ENCODE results near the gene SOAT2.
"Not testable (repeated sequence)": the region's sequence is repeated elsewhere in the genome, so short reads cannot be mapped to it uniquely, and the experiment has no call there.

Gene SOAT2

DNA sequence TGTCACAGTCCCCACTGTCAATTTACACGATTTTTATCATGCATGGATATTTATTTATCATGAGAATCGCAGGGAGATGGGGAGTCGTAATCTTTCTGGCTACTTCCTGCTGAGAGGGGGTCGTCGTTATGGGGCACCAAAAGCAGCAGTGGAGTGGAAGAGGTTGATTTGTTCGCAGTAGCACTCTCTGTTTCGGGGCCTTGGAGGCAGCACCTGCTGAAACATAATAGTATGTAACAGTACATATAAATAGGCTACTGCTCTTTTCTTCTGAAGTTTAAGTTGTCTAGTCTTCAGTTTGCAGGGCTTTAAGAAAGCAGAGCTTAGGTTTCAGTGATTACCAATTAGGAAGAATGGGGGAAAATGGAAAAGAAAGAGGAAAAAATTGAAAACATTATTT lies 3.8 kb downstream of the SOAT2 start:
- DNase-seq: no peak

DNA sequence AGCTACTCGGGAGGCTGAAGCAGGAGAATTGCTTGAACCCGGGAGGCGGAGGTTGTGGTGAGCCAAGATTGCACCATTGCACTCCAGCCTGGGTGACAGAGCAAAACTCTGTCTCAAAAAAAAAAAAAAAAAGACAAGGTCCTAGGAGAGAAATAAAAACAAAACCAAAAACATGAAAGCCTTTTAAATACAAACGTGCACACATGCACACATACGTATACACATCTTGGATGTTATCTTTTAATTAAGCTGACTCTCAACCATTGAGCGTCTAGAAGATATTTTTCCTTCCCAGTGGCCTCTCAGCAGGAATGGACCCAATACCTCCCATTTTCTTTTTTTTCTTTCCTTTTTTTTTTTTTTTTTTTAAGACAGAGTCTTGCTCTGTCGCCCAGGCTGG lies 9.1 kb downstream of the SOAT2 start:
- not testable (repeated sequence) for DNase-seq

DNA sequence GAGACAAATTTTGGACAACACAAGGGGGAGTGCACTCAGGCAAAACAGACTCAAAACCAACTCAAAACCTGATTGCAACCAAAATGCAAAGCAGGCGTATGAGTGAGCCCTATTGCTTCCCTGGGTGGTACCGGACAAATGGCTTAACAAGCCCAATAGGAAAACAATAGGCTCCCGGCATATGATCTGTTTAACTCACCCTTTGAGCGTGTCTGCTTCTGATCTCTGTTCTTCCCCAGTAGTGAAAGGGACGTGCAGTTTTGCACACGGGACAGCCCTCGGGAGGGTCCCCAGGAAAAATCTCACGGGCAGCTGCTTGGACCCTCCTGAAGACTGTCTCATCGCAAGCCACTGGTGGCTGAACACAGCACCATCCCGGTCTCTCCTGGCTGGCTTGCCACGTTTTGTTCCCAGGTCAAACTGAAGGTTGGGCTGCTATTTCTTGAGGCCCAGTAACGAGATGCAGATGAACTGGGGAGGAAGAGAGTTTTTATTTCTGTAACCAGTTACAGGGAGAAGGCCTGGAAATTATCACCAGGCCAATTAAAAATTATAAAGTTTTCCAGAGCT lies 9.9 kb downstream of the SOAT2 start:
- DNase-seq: no peak

DNA sequence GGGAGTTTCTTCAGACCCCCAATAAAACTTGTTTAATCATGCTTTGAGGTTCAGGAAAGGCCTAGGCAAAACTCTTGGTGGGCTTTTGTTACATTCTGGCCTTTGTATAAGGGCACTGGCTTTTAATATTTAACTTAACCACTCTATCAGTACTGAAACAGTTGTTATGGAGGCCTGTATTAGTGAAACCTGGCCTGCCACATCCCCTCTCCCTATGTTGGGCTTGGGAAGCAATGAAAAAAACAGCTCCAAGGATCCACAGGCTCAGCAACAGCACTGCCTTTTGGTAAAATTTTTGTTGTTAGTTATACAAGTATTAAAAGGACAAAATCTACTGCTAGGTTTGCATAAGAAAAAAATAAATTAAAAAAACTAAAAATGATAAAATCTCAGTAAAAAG lies 10.7 kb downstream of the SOAT2 start:
- no peak for DNase-seq

DNA sequence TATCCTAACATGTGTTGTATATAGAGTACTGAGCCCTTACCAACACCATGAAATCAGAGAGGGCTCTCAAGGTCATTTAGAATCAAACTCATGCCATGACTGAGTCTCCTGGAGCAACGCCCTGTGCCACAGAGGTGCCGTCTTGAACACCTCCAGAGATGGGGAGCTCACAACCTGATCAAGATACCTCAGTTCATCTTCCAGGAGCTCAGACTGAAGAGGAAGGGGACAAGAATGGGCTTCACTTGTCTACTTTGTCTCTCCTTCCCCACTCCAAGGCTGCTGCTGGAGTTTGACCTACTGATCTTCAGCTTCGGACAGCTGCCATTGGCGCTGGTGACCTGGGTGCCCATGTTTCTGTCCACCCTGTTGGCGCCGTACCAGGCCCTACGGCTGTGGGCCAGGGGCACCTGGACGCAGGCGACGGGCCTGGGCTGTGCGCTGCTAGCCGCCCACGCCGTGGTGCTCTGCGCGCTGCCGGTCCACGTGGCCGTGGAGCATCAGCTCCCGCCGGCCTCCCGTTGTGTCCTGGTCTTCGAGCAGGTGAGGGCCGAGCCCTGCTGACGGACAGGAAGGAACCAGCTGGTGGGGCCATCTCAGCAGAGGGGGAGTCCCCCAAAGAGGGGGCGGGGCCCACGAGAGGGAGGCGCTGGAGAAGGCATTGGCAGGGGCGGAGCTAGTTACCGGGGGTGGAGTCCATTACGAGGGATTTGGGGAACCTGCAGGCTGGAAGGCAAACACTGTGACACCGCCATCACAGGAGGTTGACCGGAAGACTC lies 12.0 kb downstream of the SOAT2 start:
- no peak for DNase-seq

DNA sequence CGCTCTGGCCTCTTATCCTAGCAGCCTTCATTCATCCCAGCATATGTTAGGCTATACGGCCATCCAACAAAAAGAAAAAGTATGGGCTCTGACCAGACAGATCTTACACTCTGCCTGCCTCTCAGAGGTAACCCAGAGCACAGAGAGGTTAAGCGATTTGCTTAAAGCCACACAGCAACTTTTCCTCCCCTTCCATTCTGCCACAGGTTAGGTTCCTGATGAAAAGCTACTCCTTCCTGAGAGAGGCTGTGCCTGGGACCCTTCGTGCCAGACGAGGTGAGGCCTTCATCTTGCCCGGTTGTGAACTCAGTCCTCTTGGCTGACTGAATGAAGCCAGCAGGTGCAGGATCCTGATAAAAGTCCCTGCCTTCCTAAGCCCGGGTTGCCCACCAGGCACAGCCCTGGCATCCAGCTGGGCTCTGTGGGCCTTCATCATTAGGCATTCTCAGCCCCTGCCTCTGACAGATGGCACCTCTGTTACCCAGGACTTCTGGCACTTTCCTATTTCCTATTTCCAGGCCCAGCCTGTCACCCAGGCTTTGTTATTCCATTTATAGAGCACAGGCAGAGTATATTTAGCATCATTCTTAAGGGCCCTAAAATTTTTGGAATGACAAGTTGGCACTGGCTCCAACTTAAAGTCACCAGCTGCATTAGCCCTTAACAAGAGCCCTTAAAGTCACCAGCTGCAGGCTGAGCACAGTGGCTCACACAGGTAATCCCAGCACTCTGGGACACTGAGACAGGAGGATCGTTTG lies 12.8 kb downstream of the SOAT2 start:
- DNase-seq: no peak

DNA sequence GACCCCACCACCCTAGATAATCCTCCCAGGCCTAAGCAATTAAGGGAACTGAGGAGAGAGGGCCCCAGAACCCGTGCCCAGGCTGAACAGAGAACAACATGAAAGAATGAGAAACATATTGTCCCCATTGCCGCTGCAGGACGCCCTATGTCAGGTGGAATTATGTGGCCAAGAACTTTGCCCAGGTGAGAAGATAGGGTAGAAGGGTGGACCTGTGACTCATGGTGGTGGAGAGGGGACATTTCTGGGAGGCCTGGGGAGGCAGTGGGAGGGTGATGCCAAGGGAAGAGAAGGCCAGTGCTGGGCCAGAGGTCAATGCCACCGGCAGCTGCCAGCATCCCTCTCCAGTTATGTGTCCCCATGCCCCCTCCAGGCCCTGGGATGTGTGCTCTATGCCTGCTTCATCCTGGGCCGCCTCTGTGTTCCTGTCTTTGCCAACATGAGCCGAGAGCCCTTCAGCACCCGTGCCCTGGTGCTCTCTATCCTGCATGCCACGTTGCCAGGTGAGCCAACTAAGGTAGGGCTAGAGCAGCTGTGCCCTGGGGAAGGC lies 15.5 kb downstream of the SOAT2 start:
- no peak for DNase-seq

DNA sequence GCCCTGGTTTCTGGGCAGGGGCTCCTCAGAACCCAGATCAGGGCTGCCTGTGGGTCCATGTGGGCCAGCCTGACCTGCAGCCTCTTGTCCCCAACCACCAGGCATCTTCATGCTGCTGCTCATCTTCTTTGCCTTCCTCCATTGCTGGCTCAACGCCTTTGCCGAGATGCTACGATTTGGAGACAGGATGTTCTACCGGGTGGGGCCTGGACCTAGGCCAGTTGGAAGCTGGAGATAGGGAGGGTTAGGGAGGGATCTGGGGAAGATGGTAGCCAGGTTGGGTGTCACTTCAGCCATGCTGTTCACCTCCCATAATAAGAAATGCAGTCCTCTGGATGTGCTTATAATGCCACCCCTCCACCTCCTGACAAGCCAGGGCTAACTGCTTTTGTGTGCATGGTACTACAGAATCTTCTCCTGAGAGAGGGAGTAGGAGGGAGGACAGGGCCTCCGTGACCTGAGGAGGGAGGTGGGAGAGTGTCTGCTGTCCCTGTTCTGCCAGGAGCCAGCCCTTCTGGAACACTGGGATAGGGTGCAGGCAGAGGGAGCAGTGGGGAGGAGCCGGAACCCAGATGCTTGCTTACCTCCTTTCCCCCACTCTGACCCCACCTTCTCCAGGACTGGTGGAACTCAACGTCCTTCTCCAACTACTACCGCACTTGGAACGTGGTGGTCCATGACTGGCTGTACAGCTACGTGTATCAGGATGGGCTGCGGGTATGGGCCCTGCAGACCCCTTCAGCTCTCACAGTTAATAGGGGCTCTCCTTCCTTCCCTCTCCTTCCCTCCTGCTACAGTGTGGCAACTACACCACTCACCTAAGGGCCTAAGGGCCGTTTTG lies 17.6 kb downstream of the SOAT2 start:
- DNase-seq: no peak

DNA sequence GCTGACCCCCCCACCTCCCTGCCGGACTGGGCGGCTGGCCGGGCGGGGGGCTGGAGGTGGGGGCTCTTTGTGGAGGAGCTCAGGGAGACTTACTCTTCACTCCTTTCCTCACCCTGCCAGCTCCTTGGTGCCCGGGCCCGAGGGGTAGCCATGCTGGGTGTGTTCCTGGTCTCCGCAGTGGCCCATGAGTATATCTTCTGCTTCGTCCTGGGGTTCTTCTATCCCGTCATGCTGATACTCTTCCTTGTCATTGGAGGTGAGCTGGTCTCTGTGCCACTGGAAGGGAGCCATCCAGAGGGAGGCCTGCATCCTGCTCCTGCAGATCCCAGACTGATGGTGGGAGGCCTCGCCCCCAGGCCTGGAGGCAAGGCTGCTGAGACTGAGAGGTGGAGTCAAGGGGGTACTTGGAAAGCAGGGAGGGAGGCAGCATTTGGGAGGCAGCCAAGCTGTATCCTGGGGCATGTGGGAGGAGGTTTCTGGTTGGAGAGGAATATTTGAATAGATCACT lies 19.7 kb downstream of the SOAT2 start:
- no peak for DNase-seq

DNA sequence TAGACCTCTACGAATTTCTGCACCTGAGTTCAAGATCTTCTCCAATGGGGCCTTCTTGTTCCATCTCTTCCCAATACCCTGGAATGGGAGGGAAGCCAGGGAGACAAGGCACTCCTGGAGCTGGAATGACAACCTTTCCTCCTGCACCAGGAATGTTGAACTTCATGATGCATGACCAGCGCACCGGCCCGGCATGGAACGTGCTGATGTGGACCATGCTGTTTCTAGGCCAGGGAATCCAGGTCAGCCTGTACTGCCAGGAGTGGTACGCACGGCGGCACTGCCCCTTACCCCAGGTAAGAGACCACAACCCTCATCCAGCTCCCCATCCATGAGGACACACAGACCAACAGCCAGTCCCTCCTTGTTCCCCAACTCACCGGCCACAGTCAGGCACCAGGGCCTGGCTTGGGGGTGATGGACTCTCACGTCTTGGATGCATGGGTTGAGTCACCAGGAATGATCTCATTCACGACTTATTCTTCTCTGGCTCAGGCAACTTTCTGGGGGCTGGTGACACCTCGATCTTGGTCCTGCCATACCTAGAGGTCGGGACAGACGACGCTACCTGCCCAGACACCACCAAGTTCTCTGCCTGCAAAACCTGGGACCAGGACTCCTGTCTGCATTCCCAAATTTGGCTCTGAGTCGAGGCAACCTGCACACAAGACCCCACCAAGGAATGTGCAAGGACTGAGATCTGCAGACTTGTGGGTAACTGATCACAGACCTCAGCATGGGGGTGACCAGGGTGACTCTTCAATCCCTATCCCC lies 20.5 kb downstream of the SOAT2 start:
- DNase-seq: no peak

DNA sequence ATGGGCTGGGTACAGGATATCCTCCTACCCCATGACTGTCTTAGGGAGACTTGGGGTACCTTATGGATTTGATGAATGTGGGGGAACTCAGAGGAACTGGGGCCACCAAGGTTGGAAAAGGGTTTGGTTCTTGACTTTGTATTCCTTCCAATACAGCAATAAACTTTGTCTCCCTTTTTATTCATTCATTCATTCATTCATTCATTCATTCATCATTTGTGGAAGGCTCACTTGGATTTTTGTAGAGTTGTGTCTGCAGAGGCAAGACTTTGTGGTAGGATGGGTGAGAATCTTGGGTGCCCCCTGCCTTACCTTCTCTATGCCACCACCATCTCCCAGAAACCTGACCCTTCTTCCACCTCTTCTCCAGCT lies 21.1 kb downstream of the SOAT2 start:
- no peak for DNase-seq

DNA sequence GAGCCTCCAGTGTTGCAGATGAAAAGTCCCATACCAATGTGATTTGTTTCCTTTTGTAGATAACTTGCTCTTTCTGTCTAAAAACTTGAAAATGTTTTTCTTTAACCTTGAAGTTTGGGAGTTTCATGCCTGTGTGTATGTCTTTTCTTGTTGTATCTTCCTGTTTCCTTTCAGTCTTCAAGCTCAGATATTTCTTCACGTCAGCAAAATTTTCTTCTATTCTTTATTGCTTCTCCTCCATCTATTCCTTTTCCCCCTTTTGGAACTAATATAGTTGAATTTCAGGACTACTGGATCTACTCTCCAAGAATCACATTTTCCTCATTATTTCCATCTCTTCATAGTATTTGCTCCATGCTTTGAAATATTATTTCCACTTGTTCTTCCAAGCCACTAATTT lies 23.9 kb downstream of the SOAT2 start:
- DNase-seq: no peak

DNA sequence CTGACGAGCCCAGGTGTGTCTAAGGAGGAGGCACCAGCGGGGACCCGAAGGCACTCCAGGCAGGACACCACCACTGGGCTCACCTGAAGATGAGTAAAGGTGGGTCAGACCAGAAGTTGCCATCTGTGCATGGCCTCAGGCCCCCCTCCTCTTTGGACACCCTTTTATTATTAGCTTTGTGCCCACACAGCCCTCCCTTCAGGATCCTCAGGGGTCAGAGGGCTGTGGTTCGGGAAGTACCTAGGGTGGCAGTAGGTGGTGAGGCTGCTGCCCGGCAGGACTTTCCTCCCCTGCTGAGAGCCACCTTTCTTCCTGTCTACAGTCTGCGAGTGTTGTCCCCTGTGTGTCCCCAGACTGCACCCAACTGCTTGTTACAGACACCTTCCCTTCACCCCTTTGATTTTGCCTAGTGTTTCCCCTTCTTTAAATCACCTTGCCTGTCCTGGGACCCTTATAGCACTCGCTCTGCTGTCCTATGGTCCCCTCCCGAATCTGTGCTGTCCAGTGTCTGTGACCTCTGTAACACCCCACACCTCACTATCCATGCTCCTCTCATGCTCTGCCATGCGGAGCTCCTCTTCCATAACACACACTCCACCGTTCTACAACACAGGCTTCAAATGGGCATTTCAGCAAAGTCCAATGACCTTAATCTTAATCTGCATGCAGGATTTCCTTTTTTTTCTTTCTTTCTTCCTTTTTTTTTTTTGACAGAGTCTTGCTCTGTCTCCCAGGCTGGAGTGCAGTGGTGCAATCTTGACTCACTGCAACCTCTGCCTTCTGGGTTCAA lies 25.7 kb downstream of the SOAT2 start:
- DNase-seq: no peak

DNA sequence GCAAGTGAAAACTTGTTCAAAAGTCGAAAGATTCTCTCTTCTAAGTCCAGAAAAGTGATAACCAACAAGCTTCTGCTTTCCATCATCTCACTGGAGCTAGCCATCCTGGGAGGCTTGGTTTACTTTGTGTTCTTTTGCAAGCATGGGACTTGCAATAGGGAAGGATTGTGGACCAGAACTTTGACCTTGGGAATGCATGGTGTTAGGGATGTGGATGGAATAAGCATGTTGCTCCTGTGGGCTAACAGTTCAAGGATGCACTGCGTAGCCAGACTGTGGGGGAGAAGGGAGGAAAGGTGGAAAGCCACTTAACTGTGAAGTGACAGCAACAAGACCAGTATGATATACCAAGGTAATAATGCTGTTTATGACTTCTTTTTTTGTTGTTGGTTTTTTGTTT lies 28.6 kb downstream of the SOAT2 start:
- DNase-seq: no peak

DNA sequence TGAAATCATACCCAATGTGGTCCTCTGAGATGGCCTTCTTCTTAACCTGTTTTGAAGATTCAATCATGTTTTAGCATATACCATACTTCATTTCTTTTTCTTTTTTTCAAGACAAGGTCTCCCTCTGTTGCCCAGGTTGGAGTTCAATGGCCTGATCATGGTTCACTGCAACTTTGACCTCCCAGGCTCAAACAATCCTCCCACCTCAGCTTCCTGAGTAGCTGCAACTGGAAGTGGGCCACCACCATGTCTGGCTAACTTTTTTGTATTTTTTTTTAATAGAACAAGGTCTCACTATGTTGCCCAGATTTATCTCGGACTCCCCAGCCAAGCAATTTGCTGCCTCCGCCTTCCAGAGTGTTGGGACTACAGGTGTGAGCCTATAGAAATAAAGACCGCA lies 30.4 kb downstream of the SOAT2 start:
- DNase-seq: no peak

DNA sequence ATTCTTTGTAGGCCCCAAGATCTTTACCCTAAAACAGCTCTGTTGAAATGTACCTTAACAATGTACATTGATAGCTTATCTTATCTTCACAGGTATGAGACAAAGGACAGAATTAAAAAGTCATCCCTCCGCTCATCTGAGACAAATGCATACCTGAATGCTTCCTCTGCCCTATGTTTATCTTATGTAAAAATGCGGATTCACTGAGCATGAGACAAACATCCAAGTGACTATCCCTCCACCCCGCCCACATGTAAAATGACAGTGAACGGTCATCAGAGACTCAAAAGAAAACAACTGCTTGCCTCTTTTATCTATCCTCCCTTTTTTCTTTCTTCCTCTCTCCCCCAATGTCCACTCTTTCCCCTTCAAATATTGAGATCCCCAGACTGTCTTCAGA lies 40.1 kb downstream of the SOAT2 start:
- no peak for DNase-seq

DNA sequence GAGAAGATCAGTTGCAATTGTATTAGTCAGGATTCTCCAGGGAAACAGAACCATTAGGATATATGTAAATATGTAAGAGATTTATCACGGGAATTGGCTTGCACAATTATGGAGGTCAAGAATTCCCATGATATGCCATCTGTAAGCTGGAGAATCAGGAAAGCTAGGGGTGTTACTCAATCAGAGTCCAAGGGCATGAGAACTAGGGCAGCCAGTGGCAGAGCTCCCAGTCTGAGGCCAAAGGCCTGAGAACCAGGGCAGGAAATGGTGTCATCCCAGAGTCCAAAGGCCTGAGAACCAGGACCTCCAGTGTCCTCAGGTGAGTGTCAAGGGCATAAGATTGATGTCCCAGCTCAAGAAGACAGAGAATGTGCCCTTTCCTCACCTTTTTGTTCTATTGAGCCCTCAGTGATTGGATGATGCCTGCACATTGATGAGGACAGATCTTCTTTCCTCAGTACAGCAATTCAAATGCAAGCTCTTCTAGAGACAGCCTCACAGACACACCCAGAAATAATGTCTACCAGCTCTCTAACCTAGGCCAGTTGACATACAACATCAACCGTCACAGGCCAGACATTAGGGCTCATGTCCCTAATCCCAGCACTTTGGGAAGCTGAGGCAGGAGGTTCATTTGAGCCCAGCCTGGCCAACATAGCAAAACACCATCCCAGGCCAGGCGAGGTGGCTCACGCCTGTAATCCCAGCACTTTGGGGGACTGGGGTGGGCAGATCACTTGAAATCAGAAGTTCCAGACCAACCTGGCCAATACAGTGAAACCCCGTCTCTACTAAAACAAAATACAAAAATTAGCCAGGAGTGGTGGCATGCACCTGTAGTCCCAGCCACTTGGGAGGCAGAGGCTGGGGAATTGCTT lies 42.3 kb downstream of the SOAT2 start:
- DNase-seq: no peak

DNA sequence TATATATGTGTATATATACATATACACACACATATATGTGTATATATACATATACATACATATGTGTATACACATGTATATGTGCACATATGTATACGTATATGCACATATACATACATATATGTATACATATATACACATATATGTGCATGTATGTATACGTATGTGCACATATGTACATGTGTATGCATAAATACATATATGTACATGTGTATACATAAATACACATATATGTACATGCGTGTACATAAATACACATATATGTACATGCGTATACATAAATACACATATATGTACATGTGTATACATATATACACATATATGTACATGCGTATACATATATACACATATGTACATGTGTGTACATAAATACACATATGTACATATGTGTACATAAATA lies 43.9 kb downstream of the SOAT2 start:
- DNase-seq: no peak

DNA sequence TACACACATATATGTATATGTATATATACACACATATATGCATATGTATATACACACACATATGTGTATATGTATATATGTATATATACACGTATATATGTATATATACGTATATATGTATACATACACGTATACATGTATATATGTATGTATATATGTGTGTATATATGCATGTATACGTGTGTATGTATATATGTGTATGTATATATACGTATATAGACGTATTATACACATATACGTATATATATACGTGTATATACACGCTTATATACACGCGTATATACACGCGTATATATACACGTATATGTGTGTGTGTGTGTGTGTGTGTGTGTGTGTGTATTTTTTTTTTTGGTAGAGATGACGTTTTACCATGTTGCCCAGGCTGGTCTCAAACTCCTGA lies 44.4 kb downstream of the SOAT2 start:
- DNase-seq: no peak

DNA sequence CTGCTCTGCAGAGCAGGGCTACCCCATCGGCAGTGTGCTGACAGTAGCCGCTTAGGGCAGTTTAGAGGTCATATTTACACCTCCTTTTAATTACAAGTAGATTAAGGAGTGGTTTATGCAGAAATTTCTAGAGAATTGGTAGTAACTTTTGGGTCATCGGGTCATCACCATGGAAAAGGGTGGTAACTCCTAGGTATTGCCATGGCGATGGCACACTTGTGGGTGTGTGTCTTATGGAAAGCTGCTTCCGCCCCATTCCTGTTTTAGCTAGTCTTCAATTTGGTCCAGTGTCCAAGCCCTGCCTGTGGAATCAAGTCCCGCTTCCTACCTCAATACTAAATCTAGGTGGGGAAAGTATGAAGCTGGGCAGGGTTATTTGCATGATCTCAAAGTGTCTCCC lies 47.8 kb downstream of the SOAT2 start:
- no peak for DNase-seq

Data from GF-D8 (cell line).